ENCODE data around the gene ZBTB46.

GRCh38 chr20:63748070-63748933, 82.8 kb downstream of the ZBTB46 start:
- TF ChIP-seq ZNF423 (tag by site-specific recombination; IDR thresholded peaks at IDR 0.05) = no peak
- no peak for TF ChIP-seq ZNF843 (tag by site-specific recombination; IDR thresholded peaks at IDR 0.05)
- TF ChIP-seq, protein P1, sequence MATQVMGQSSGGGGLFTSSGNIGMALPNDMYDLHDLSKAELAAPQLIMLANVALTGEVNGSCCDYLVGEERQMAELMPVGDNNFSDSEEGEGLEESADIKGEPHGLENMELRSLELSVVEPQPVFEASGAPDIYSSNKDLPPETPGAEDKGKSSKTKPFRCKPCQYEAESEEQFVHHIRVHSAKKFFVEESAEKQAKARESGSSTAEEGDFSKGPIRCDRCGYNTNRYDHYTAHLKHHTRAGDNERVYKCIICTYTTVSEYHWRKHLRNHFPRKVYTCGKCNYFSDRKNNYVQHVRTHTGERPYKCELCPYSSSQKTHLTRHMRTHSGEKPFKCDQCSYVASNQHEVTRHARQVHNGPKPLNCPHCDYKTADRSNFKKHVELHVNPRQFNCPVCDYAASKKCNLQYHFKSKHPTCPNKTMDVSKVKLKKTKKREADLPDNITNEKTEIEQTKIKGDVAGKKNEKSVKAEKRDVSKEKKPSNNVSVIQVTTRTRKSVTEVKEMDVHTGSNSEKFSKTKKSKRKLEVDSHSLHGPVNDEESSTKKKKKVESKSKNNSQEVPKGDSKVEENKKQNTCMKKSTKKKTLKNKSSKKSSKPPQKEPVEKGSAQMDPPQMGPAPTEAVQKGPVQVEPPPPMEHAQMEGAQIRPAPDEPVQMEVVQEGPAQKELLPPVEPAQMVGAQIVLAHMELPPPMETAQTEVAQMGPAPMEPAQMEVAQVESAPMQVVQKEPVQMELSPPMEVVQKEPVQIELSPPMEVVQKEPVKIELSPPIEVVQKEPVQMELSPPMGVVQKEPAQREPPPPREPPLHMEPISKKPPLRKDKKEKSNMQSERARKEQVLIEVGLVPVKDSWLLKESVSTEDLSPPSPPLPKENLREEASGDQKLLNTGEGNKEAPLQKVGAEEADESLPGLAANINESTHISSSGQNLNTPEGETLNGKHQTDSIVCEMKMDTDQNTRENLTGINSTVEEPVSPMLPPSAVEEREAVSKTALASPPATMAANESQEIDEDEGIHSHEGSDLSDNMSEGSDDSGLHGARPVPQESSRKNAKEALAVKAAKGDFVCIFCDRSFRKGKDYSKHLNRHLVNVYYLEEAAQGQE (tag by site-specific recombination; IDR thresholded peaks at IDR 0.05) = no peak
- TF ChIP-seq, protein P2, sequence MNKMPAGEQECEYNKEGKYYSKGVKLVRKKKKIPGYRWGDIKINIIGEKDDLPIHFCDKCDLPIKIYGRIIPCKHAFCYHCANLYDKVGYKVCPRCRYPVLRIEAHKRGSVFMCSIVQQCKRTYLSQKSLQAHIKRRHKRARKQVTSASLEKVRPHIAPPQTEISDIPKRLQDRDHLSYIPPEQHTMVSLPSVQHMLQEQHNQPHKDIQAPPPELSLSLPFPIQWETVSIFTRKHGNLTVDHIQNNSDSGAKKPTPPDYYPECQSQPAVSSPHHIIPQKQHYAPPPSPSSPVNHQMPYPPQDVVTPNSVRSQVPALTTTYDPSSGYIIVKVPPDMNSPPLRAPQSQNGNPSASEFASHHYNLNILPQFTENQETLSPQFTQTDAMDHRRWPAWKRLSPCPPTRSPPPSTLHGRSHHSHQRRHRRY (tag by site-specific recombination; IDR thresholded peaks at IDR 0.05) = no peak
- TF ChIP-seq GFI1B (tag by site-specific recombination; IDR thresholded peaks at IDR 0.05) = no peak
- TF ChIP-seq ZNF121 (tag by site-specific recombination; IDR thresholded peaks at IDR 0.05) = no peak
- TF ChIP-seq, protein P3, sequence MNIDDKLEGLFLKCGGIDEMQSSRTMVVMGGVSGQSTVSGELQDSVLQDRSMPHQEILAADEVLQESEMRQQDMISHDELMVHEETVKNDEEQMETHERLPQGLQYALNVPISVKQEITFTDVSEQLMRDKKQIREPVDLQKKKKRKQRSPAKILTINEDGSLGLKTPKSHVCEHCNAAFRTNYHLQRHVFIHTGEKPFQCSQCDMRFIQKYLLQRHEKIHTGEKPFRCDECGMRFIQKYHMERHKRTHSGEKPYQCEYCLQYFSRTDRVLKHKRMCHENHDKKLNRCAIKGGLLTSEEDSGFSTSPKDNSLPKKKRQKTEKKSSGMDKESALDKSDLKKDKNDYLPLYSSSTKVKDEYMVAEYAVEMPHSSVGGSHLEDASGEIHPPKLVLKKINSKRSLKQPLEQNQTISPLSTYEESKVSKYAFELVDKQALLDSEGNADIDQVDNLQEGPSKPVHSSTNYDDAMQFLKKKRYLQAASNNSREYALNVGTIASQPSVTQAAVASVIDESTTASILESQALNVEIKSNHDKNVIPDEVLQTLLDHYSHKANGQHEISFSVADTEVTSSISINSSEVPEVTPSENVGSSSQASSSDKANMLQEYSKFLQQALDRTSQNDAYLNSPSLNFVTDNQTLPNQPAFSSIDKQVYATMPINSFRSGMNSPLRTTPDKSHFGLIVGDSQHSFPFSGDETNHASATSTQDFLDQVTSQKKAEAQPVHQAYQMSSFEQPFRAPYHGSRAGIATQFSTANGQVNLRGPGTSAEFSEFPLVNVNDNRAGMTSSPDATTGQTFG (tag by site-specific recombination; IDR thresholded peaks at IDR 0.05; ENCODE audit: borderline replicate concordance) = no peak
